Hematopoietic multipotent progenitor cell treated with erythropoietin and hydrocortisone succinate and interleukin-3 and kit ligand, for 8 days (in vitro differentiated cells): ENCODE data around the gene SYNE2.
A peak's percentile ranks its signal among the peaks of the same experiment; 100 is the strongest.
"Not testable (repeated sequence)": the region's sequence is repeated elsewhere in the genome, so short reads cannot be mapped to it uniquely, and the experiment has no call there.

Experiments used
- DNase-seq: peaks from one replicate; pipeline ENCODE4 v3.0.0-alpha.2; 2015

SYNE2 gene

DNA sequence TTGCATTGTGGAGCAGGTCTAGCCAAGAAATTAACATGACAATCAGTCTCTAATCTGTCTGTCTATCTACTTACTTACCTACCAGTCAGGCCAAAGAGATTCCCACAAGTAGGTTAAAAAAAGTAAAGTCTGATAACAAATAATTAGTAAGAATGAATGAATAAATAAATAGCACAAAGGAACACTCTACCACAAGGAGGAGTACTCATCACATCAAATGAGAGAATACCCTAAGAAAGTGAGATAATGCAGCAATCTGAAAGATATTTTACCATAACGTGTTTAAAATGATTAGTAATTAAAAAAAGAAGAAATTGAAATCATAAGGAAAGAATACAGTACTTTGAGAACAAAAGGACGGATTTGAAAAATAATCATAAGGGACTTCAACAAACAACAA is 187.2 kb downstream of the SYNE2 start:
- DNase-seq, result peak; percentile 13

DNA sequence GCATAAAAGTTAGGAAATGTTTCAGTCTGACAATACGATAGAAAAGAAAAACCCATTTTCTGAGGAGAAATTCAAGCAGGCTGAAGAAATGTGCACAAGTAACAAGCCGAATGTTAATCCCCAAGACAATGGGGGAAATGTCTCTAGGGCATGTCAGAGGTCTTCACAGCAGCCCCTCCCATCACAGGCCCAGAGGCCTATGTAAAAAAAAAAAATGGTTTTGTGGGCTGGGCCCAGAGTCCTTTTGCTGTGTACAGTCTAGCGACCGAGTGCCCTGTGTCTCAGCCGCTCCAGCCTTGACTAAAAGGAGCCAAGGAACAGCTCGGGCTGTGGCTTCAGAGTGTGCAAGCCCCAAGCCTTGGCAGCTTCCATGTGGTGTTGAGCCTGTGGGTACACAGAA is 190.5 kb downstream of the SYNE2 start:
- not testable (repeated sequence) for DNase-seq

DNA sequence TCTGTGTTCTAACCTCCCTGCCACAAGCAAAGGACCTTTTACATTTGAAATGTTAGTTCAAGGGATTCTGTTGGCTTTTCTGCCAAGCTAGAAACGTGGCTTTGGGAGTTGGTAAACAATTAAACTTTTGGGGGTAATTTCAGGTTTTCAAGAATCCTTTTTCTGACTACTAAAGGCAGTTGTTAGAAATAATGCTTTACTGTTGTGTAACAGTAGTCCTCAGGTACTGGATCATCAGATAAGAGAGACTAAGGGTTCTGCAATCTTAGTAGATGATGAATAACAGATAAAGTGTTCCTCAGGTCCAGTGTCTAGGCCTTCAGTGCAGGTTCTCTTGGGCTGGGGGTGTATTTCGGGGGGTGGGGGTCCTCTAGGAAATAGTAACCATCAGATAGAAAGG is 192.3 kb downstream of the SYNE2 start:
- no peak for DNase-seq

DNA sequence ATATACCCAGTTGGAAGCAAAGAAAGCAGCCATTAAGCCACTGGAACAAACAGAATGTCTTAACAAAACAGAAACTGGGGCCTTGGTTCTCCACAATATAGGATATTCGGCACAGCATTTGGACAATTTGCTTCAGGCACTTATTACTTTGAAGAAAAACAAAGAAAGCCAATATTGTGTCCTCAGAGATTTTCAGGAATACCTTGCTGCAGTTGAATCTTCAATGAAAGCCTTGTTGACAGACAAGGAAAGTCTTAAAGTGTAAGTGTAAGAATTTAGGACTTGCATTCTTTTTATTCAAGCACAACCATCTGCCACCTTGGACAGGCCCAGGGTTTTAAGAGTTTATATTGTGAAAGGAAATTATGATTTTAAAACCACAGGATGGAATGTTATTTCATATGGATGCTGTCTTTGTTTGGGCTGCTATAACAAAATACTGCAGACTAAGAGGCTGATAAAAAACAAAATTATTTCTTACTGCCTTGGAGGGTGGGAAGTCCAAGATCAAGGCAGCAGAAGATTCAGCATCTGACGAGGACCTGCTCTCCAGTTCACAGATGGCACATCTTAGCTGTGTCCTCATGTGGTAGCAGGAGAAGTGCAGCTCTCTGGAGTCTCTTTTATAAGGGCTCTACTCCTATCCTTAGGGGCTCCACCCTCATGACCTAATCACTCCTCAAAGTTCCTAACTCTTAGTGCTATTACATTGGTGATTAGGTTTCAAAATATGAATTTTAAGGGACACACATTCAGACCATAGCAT is 197.0 kb downstream of the SYNE2 start:
- DNase-seq, result no peak

DNA sequence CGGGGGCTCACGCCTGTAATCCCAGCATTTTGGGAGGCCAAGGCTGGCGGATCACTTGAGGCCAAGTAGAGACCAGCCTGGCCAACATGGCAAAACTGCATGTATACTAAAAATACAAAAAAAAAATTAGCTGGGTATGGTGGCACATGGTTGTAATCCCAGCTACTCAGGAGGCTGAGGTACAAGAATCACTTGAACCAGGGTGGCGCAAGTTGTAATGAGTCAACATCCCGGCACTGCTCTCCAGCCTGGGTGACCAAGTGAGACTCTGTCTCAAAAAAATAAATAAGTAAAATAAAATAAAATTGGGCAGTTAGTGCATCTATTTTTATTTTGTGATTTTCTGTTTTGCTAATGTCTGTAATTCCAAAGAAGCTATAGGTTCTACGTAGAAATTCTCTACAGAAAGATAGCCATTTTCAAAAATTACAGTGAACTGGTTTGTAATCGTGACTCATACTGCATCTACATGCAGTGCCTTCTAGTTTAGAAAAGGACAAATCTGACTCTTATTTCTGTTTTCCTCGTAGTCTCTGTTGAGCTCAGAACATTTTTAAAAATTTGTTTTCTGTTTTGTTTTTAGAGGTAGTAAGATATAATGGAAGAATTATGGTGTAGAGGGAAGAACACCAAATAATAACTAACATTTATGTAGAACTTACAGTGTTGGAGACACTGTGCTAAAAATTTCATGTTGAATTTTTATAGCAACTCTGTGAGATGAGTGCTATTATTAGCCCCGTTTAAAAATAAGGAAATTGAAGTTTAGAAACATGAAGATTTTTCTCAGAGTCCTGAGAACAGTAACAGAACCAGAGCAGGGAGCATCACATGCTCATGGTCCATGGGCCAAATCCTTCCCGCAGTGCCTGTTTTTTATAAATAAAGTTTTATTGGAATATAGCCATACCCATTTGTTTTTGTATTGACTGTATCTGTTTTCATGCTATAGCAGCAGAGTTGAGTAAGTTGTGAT is 201.2 kb downstream of the SYNE2 start:
- no peak for DNase-seq

DNA sequence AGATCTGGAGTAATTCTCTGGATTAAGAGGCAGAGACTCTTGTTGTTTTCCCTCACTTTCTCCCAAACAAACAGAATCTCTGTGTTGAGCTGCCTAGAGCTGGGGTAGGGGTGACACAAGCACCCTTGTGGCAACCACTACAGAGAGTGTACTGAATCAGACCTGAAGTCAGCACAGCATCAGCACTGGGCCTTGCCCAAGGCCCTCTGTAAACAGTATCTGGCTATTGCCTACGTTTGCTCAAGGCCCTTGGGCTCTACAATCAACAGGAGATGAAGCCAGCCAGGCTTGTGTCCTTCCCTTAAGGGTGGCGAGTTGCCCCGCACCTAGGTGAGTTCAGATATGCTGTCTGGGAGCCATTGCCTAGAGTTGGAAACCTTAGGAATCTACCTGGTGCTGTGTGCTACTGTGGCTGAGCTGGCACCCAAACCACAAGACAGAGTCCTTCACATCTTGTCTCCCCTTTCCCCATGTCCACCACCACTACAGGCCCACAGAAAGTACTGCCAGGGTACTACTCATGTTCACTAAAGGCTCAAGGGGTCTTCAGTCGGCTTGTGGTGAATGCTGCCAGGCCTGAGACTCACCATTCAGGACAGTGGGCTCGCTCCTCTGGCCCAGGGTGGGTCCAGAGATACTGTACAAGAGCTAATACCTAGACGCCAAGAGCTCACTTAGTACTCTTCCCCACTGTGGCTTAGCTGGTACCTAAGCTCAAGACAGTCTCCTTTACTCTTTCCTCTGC is 206.8 kb downstream of the SYNE2 start:
- DNase-seq, result no peak

DNA sequence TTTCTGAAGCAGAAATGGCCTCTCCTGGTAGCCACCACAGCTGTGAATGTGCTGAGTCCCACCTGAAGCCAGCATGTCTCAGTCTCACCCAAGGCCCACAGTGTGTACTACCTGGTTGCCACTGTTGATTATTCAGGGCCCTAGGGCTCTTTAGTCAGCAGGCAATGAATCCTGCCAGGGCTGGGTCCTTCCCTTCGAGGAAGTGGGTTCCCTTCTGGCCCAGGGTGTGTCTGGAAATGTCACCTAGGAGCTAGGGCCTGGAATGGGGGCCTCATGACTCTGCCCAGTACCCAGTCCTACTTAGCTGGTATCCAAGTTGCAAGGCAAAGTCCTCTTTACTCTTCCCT is 207.4 kb downstream of the SYNE2 start:
- no peak for DNase-seq

DNA sequence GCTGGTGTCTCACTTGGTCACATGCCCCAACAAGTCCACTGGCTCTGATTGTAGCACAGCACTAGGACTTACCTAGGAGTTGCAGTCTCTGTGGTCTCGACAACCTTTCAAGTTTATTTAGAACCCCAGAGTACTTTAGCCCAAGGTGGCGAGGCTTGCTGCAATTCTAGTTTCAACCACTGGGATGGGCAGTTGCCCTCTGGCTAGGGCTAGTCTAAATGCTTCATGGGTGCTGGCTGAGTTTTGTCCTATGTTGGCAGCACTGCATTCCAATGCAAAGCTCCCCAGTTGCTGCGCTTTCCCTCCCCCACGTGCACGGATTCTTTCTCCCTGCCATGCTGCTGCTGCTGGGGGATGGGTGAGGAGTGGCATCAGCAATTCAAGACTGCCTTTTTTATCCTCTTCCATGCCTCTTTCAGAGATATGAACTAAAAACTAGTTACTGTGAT is 207.9 kb downstream of the SYNE2 start:
- peak; percentile 38 for DNase-seq

DNA sequence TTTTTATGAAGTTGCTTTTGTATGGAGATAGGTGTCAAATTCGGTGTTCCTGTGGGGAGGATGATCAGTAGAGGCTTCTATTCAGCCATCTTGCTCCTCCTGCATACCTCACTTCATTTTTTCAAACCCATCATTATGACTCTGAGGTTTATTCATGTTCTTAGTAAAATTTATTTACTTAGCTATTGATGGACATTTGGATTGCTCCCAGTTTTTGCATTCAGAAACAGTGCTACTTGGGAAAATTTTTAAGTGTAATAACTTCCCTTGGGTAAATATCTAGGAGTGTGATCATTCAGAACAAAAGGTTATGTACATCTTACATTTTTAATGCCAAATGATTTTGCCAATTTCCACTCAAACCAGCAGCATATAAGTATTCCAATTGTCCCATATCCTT is 208.3 kb downstream of the SYNE2 start:
- no peak for DNase-seq

DNA sequence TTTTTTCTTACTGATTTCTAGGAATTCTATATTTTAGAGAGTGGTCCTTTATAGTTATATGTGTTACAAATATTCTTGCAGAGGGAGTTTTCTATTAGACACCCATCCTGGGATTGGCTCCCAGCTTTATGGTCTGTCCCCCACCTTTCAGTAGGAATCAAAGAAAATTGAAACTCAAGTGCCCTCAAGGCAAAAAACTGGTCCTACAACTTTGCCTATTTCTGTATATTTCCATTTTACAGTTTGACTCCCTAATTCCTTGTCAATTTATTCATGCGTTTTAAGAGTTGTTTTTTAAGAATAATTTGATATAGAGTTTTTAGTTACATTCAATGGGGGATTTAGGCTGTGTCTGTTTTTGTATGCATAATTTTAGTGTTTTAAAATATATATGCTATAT is 208.9 kb downstream of the SYNE2 start:
- no peak for DNase-seq

DNA sequence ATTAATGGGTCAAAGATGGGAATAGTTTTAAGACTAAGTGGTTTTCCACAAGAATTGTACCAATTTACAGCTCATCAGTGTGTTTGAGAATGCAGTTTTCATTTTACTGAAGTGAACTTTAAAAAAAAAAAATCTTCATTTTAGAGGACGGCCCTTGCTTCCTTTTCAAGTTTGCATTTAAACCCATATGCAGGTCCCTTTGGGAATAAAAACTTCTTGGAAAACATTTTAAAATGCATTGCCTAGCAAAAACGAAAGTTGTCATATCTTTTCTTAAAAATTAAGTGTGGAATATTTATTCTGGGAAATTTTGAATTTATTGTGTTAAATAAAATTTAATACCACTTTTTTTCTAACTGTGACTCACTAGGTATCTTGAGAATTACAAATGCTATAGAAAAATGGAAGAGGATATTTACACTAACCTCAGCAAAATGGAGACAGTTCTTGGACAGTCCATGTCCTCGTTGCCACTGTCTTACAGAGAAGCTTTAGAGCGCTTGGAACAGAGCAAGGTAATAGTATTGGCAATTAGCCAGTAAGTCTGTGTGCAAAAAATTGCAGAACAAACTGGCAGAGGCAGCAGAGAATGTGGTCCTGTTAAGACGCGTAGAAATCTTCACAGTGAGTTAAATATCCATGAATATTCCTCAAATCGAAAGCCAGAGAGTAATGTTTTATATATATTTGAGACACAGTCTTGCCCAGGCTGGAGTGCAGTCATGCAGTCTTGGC is 209.7 kb downstream of the SYNE2 start:
- DNase-seq, result no peak

DNA sequence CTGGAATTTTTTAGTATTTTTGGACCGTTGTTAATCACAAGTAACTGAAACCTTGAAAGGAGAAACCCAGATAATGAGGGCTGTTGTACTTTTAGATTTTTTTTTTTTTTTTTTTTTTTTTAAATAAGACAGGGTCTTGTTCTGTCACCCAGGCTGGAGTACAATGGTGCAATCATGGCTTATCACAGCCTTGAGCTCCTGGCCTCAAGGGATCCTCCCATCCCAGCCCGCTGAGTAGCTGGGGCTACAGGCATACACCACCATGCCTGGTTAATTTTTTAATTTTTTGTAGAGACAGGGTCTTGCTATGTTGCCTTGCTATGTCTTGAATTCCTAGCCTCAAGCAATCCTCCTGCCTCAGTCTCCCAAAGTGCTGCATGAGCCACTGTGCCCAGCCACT is 211.6 kb downstream of the SYNE2 start:
- DNase-seq, result no peak

DNA sequence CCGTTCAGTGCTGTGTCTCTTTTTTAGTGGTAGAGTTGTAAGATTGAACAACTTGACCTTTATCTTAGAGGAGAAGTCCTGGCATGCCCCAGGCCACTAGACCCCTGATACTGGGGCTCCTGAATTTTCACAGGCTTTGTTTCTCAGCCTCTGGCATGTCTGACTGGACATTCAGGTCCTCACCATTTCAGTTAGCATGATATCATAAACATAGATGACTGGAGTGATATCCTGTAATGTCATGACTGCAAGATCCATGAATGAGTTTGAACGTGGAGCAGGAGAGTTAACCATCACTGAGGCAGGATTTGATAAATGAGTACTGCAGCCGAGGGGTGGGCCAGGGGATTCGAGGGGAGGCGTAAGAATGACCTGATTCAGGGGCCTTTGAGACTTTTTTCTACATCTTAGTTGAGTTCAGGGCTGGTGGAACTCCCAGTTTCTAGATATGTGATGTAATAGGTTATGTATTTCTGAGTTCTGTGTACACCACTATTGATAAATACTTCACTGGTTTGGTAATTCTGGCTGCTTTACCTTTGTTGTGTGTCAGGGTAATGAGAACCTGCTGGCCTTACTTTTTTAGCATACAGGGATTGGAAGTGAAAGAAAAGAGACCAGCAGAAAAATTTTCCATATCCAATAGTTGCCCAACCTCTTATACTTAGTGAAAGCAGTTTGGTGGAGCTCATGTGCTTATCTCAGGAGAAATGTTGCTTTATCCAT is 217.0 kb downstream of the SYNE2 start:
- DNase-seq, result no peak

DNA sequence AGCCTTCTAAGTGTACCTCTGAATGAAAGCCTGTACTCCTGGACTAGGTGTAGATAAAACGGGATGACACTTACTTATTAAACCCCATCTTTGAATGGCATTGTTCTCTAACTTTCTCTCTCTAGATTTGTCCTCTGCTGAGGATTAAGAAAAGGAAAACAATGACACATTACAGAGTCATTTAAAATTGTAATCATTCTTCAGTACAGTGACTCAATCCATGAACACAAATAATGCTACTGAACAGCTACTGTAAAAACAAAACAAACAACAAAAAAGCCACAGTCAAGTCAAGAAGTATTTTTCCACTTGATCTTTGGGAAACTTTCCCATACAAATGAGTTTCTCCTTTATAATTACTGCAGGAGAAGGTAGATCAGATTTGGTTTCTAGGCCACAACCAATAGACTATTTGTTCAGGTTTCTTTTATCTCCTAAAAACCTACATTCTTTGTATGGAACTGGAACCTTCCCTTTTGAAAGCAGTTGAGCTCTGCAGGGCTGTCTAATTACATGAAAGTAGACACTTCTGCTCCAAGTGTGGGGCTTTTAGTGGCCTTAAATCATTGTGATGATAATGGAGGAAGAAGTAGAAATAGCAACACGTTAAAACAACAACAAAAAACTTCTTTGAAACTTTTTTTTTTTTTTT is 222.3 kb downstream of the SYNE2 start:
- no peak for DNase-seq

DNA sequence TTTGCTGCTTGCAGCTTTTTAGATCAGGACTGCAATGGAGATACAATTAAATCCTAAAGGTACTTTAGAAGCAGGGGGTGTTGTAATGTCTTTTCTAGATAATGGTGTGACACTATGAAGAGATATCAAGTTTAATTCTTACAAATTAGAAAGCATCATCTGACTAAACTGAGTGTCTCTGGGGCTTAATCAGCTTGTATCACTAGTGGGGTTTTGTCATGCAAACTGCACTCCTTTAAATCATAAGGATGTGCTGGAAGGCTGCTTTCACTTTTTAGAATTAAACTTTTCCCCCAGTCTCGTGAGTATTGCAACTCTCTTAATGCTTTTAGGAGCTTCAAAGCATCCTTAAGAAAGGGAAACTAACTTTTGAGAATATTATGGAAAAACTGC is 222.8 kb downstream of the SYNE2 start:
- DNase-seq, result no peak

DNA sequence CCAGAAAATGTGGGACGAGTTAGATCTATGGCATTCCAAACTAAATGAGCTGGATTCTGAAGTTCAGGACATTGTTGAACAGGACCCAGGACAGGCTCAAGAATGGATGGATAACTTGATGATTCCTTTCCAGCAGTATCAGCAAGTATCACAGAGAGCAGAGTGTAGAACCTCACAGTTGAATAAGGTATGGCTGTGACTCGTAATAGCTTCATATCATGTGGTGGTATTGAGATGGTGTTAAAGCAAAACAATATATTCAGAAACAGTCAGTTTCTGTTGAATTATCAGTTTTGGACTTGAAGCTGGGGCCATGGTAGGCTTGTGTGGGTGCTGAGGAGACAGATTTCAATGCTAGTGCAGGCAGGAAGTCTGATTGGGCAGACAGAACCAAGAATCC is 227.6 kb downstream of the SYNE2 start:
- DNase-seq, result no peak

DNA sequence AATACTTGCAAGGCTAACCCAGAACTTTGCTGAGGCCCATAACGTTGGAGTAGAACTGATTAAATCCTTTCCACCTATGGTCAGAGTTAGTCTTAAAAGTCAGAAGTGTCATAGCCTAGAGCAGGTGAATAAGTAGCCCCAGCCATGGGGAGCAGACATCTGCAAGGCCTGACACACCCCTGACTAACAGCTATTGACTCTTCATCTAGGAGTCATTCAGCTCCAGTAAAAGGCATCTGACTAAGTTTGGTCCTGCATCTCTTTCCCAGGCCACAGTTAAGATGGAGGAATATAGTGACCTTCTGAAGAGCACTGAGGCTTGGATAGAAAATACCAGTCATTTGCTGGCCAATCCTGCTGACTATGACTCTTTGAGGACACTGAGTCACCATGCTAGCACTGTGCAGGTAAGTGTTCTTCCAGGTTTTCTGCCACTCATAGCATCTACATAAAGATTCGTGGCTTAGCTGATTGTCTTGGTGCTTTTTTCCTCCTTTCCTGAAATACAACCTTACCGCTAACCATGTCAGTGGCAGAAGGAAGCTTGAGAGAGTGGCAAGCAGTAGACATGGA is 228.5 kb downstream of the SYNE2 start:
- no peak for DNase-seq

DNA sequence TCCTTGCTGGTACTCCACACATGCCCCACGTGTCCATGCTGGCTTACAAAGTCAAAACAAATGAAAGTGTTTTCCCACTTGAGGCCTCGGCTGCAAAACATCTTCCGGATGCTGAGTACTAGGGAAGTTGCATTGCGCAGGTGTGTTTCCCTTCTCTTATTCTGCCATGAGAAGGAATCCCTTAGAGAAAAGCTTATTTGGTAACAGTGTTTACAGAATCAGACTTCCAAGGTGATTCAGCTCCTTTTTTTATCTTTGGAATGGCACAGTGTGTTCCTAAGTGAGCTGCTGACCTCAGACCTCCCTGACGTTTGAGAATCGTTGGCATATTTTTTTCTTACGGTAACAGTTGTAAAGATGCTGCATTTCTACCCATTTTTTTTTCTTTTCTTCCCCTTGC is 230.0 kb downstream of the SYNE2 start:
- DNase-seq, result no peak

DNA sequence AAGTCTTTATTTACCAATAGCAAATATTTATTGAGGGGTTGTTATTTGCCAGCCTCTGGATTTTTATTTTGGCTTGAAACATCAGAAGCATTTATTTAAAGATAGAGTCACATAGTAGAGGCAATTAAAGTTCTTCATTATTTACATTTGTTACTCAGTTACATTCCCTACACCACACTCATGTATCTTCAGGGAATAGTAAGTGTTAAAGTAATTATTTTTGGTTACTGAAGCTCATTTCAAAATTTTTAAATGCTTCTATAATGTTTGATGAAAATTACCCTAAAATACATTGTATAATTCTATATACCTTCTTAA is 235.8 kb downstream of the SYNE2 start:
- DNase-seq, result no peak

DNA sequence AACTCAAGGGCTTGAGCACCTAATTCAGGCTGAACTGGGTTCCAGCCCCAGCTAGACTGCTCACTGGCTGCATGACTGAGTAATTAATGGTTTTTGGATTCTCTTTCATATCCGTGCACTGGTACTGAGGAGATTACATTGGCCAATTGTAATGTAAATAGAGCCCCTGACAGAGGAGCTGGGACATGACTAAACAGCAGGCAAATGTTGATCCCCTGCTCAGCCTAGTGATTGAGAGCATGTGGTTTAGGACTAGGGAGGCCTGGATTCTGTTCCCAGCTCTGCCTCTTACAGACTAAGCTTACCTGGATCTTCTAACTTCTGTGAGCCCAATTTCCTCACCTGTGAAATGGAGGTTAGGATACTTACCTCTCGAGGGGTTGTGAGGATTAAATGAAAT is 237.1 kb downstream of the SYNE2 start:
- no peak for DNase-seq

DNA sequence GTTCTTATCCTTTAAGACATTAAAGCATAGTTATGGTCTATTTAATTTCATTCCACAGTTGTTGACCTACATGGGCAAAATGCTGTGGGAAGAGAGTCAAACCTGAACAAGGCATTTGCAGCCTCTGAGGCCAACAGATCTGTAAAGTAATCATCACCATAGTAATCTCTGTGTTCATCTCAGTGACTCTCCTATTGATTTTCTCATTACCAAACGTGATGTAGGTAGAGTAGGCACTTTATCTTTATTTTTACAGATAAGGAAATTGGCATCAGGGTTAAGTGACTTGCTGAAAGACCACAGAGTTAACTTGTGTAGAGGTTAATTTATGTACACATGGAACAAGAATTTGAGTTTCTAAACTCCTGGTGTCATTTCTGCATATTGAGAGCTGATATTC is 238.4 kb downstream of the SYNE2 start:
- DNase-seq, result no peak
